DND-41 (cell line): Measurements from ENCODE around the gene GVQW3.

ENCODE experiments used
- ATAC-seq: fragments of 200-7000 bp; cut with Tn5 transposase; 3 replicates; pipeline ENCODE4 v1.9.1; 2021; ENCODE audit warnings: low read depth; ENCODE audit not compliant: insufficient read depth
- DNase-seq: peaks from one replicate; pipeline ENCODE4 v3.0.0-alpha.2; 2020
- H2AFZ ChIP-seq: 2 replicates; pipeline ENCODE4 v1.6.0; 2012; ENCODE audit warnings: low read depth, low read length
- H3K27ac ChIP-seq: 2 replicates; pipeline ENCODE4 v1.5.1; 2012; ENCODE audit warnings: low read length, inconsistent platforms
- H3K27me3 ChIP-seq: fragments of 200-600 bp; sonication (generic); 2 replicates; pipeline ENCODE4 v1.6.0; 2012; ENCODE audit warnings: low read length, mild to moderate bottlenecking, inconsistent platforms; ENCODE audit not compliant: insufficient read depth, poor library complexity
- H3K36me3 ChIP-seq: 2 replicates; pipeline ENCODE4 v1.5.1; 2012; ENCODE audit warnings: low read length, inconsistent platforms; ENCODE audit not compliant: insufficient read depth
- H3K4me1 ChIP-seq: 2 replicates; pipeline ENCODE4 v1.5.1; 2012; ENCODE audit warnings: mild to moderate bottlenecking, low read length; ENCODE audit not compliant: insufficient read depth
- H3K4me2 ChIP-seq: 2 replicates; pipeline ENCODE4 v1.6.0; 2012; ENCODE audit warnings: mild to moderate bottlenecking, moderate library complexity, low read length, inconsistent platforms; ENCODE audit not compliant: insufficient read depth
- H3K4me3 ChIP-seq, 2 experiments: fragments of 200-600 bp in 1 of 2; shearing (Covaris generic) in 1 of 2; 2 replicates each; pipeline ENCODE4 v1.5.1; 2012 to 2016; ENCODE audit warnings: inconsistent platforms in 2 of 2, low read length in 2 of 2, mild to moderate bottlenecking in 2 of 2, low read depth in 1 of 2, moderate library complexity in 1 of 2
- H3K79me2 ChIP-seq: 2 replicates; pipeline ENCODE4 v1.6.0; 2012; ENCODE audit warnings: low read length, inconsistent platforms; ENCODE audit not compliant: insufficient read depth
- H3K9ac ChIP-seq: 2 replicates; pipeline ENCODE4 v1.6.0; 2012; ENCODE audit warnings: low read depth, mild to moderate bottlenecking, inconsistent platforms, low read length, moderate library complexity
- H3K9me3 ChIP-seq: 2 replicates; pipeline ENCODE4 v1.5.1; 2012; ENCODE audit warnings: low read length, moderate library complexity, mild to moderate bottlenecking, inconsistent platforms; ENCODE audit not compliant: insufficient read depth, severe bottlenecking
- H4K20me1 ChIP-seq: 2 replicates; pipeline ENCODE4 v1.6.0; 2012; ENCODE audit warnings: low read length; ENCODE audit not compliant: insufficient read depth
- CTCF ChIP-seq: IDR thresholded peaks from 2 replicates; pipeline ENCODE4 v1.5.1; 2012; ENCODE audit warnings: borderline replicate concordance, low read length, moderate library complexity, mild to moderate bottlenecking; ENCODE audit not compliant: poor library complexity, severe bottlenecking; ENCODE audit errors: extremely low read depth
- EZH2 ChIP-seq: IDR thresholded peaks from 3 replicates; pipeline ENCODE4 v1.6.1; 2012; ENCODE audit warnings: borderline replicate concordance, low read depth, mild to moderate bottlenecking, moderate library complexity, low read length, inconsistent platforms; ENCODE audit not compliant: severe bottlenecking

The GVQW3 gene

GRCh38 chr11:76444065-76444383 is 62.9 kb downstream of the GVQW3 start:
- TF ChIP-seq EZH2: no peak
- no peak for TF ChIP-seq CTCF
- peaks cover 33% of the 10 kb centered on the region for H3K4me1 ChIP-seq
- peak overlapping the region; percentile 79 to 85 for H3K4me3 ChIP-seq
- H3K9me3 ChIP-seq: no peaks in the 10 kb centered on the region
- H3K27ac ChIP-seq: peak overlapping the region; percentile 96
- peaks cover 18% of the 10 kb centered on the region for H4K20me1 ChIP-seq
- no peak for DNase-seq
- H3K79me2 ChIP-seq: peaks cover 63% of the 10 kb centered on the region
- peaks cover 25% of the 10 kb centered on the region for H3K36me3 ChIP-seq
- H2AFZ ChIP-seq: peak overlapping the region; percentile 94
- ATAC-seq: no peak
- peak overlapping the region; percentile 89 for H3K9ac ChIP-seq
- H3K27me3 ChIP-seq: no peaks in the 10 kb centered on the region
- peak overlapping the region; percentile 93 for H3K4me2 ChIP-seq

GRCh38 chr11:76444384-76445120 is 63.4 kb downstream of the GVQW3 start, which contains the start of gene EMSY:
TSS of gene EMSY (plus strand) at chr11:76445018. CDS start at chr11:76446939, 1,921 bp downstream.
- Histone ChIP-seq H3K36me3 (peaks cover 30% of the 10 kb centered on the region), H3K27ac (peak within 1 kb of the TSS; percentile 96), H3K9ac (peak within 1 kb of the TSS; percentile 89), H2AFZ (peak within 1 kb of the TSS; percentile 94), H3K27me3 (no peaks in the 10 kb centered on the region), H3K9me3 (no peaks in the 10 kb centered on the region), H3K79me2 (peaks cover 68% of the 10 kb centered on the region), H3K4me3 (peak within 1 kb of the TSS; percentile 79 to 85), H4K20me1 (peaks cover 18% of the 10 kb centered on the region), H3K4me2 (peak within 1 kb of the TSS; percentile 95), H3K4me1 (peaks cover 33% of the 10 kb centered on the region)
- DNase-seq (peak; percentile 97), ATAC-seq (peak; percentile 93)
- TF ChIP-seq EZH2: no peak
- no peak for TF ChIP-seq CTCF

- no peaks in the 10 kb centered on the region for H3K9me3 ChIP-seq
- DNase-seq: peak; percentile 80
- H3K4me3 ChIP-seq: peak overlapping the region; percentile 79 to 85
- no peak for TF ChIP-seq CTCF
- TF ChIP-seq EZH2: no peak
- peak overlapping the region; percentile 95 for H3K4me2 ChIP-seq
- peaks cover 38% of the 10 kb centered on the region for H3K36me3 ChIP-seq
- H2AFZ ChIP-seq: peak overlapping the region; percentile 76
- peak; percentile 59 for ATAC-seq
- H3K9ac ChIP-seq: peak overlapping the region; percentile 89
- peak overlapping the region; percentile 96 for H3K27ac ChIP-seq
- peaks cover 77% of the 10 kb centered on the region for H3K79me2 ChIP-seq
- peaks cover 18% of the 10 kb centered on the region for H4K20me1 ChIP-seq
- peaks cover 33% of the 10 kb centered on the region for H3K4me1 ChIP-seq
- H3K27me3 ChIP-seq: no peaks in the 10 kb centered on the region
Measured at GRCh38 chr11:76445121-76446084, 64.3 kb downstream of the GVQW3 start.
